Pancreas (tissue), 10 donors: ENCODE results near the gene FYN. TPM values are rescaled to one million over a fixed set of nuclear protein-coding genes. Genes with fewer than 3 reads are reported as not detected.

Experiments
- ATAC-seq, 4 donors: fragments of 200-7000 bp; cut with Tn5 transposase; one replicate each; pipeline versions ENCODE4 v1.8.0 to v1.9.1; 2020; ENCODE audit warnings: mild to moderate bottlenecking in 4 of 4, moderate library complexity in 4 of 4
- DNase-seq, 6 donors: peaks; one replicate each; pipeline ENCODE4 v3.0.0-alpha.2; 2020
- FAIRE-seq: peaks from 2 replicates; lab custom pipeline; 2012; peaks lifted over from hg19 to GRCh38; lab: Jason Lieb, UNC
- H3K27ac ChIP-seq, 4 donors: fragments of 200-600 bp; sonication (generic); 1 replicate in 3 of 4; 2 replicates in 1 of 4; pipeline versions ENCODE4 v1.5.0 to v1.8.0; 2020
- H3K27me3 ChIP-seq, 4 donors: fragments of 200-600 bp; one replicate each; pipeline ENCODE4 v1.8.0; 2021
- H3K36me3 ChIP-seq, 3 donors: fragments of 200-600 bp; sonication (generic) in 1 of 3; one replicate each; pipeline versions ENCODE4 v1.5.0 to v1.8.0; 2020 to 2021
- H3K4me1 ChIP-seq, 3 donors: fragments of 200-600 bp; one replicate each; pipeline ENCODE4 v1.8.0; 2021
- H3K4me3 ChIP-seq, 4 donors: fragments of 200-600 bp; sonication (generic) in 2 of 4; one replicate each; pipeline versions ENCODE4 v1.5.0 to v1.8.0; 2020 to 2021
- H3K9me3 ChIP-seq, 4 donors: fragments of 200-600 bp; one replicate each; pipeline ENCODE4 v1.8.0; 2021
- WGBS, 2 donors: extraction: QIAGEN DNeasy Blood & Tissue Kit; methylation state at CpG; one replicate each; pipeline ENCODE4 v1.1.7; 2013; 5-methylcytosine and 5-hydroxymethylcytosine counted together
- intact Hi-C, 3 donors: fragments of 100-400 bp; cut with DNase I; formaldehyde crosslinking; loops; one replicate each; pipeline versions ENCODE4 v1.11.1 to v1.14.2; 2022
- polyA plus RNA-seq, 2 donors: library from polyadenylated mRNA; stranded (reverse); fragments of 200-250 nt; gene quantifications; one replicate each; pipeline ENCODE4 v1.2.3, GENCODE V29; 2013
- total RNA-seq, 6 donors: library from RNA; stranded (reverse); fragmentation: NEBNext Ultra II Directional in 4 of 6; extraction: Animal tissue kit (Norgen Biotek cat#: 25700) in 4 of 6; gene quantifications; one replicate each; pipeline versions ENCODE4 v1.2.1 to v1.2.4, GENCODE V29; 2021 to 2023
- TF ChIP-seq, protein P1 (sequence below), 4 donors: fragments of 200-600 bp; sonication (generic) in 3 of 4; IDR thresholded peaks; one replicate each; pipeline versions ENCODE4 v1.5.0 to v1.8.0; 2021; ENCODE audit warnings: antibody characterized with exemption in 4 of 4
- donor health status: healthy with polysubstance abuse.
- donor health status: DM: no; HTN: no; CAD: no; lungs with moderate emphysema.
- donor health status: DM: no; HTN: no; CAD: no.
- donor health status: control.
- donor health status: control.
- donor health status: Bipolar disorder and iron deficiency.
- donor health status: DM: yes; HTN: yes; CAD: no.
- donor health status: DM: no; HTN: no; CAD: no.
- donor health status: DM: no; HTN: no; CAD: no.
- donor health status: DM: yes; HTN: yes; CAD: no.

FYN gene
- total and polyA plus RNA-seq, 8 donors: 6.4 to 21.7 (median 11.9) TPM

DNA sequence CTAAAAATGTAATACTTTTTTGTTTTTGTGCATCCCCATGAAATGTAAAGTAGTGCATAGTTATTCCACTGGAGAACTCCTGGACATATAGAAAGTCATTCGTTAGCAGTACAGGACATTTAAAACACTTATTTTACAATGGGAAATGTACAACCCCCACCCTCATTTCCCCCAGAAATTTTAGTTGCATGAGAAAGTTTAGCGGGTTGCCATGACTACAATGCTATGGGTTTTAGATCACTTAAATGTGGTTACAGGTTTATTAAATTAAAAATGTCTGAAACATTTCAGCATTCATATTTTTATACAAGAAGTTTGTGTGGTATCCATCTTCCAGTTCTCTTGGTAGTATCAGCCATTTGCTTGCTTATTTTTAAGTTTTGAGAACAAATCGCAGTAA is 212.7 kb downstream of the FYN start:
- Histone ChIP-seq H3K36me3 (no peaks in the 10 kb centered on the region), H3K4me1 (no peaks in the 10 kb centered on the region), H3K27me3 (no peaks in the 10 kb centered on the region), H3K27ac (no peak overlapping the region), H3K4me3 (no peak overlapping the region), H3K9me3 (no peaks in the 10 kb centered on the region)
- intact Hi-C loops: no loop called here
- 92 to 93% methylated on average over 3 of the region's 3 CpGs for WGBS, 2 donors
- DNase-seq: no peak
- no peak for FAIRE-seq
- TF ChIP-seq, protein P1, sequence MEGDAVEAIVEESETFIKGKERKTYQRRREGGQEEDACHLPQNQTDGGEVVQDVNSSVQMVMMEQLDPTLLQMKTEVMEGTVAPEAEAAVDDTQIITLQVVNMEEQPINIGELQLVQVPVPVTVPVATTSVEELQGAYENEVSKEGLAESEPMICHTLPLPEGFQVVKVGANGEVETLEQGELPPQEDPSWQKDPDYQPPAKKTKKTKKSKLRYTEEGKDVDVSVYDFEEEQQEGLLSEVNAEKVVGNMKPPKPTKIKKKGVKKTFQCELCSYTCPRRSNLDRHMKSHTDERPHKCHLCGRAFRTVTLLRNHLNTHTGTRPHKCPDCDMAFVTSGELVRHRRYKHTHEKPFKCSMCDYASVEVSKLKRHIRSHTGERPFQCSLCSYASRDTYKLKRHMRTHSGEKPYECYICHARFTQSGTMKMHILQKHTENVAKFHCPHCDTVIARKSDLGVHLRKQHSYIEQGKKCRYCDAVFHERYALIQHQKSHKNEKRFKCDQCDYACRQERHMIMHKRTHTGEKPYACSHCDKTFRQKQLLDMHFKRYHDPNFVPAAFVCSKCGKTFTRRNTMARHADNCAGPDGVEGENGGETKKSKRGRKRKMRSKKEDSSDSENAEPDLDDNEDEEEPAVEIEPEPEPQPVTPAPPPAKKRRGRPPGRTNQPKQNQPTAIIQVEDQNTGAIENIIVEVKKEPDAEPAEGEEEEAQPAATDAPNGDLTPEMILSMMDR (IDR thresholded peaks at IDR 0.05): no peak
- ATAC-seq: no peak

DNA sequence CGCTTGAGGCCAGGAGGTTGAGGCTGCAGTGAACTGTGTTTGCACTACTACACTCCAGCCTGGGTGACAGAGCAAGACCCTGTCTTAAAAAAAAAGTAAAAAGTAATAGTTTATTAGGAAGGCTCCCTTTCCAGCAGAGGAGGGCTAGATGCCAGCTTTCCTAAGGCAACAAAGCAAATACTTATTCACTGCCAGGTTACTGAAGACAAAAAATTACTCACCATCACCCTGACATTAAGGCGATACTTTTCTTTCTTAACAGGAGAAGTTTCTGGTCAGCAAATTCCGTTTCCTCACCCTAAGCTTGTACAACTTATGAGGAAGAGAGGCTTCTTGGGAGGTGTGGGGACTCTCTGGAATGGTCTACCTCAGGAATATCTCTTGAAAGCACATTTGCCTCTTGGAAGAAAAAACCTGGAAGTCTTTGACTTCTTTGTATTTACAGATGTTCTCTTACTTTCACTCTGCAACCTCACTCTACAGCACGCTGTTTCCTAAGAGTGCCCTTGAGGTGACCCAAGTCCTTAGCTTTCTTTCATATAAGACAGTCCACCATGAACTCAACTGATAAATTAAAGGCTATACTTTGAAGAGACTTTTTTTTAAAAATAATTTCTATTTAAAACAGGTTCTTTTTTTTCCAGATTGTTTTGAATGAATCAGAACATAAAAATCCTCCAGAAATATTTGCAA is 214.6 kb downstream of the FYN start:
- no peak for FAIRE-seq
- Histone ChIP-seq H3K4me1 (no peaks in the 10 kb centered on the region), H3K27ac (no peak overlapping the region), H3K36me3 (no peaks in the 10 kb centered on the region), H3K9me3 (no peaks in the 10 kb centered on the region), H3K27me3 (no peaks in the 10 kb centered on the region), H3K4me3 (no peak overlapping the region)
- DNase-seq: no peak
- whole genome bisulfite sequencing, 2 donors: 83% methylated on average over 4 of the region's 4 CpGs
- TF ChIP-seq, protein P1 (IDR thresholded peaks at IDR 0.05): no peak
- peak in 1 of 4 donors; percentile 7 for ATAC-seq
- intact Hi-C loops: no loop called here

DNA sequence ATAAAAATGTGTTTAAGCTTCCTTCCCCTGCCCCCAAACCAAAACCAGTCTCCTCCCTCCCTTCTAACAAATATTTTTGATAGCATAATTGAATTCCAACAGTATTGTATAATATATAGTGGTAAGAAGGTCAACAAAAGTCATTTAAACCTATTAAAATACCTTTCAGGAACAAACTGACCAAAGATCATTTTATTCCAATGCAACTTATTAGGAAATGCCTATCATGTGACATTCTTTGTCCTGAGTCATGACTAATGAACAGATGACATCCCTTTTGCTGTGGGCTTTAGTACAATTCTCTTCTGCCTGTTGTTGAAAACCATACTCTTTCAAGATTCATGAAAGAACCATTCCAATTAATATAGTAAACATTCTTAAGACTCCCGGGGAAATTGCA is 216.1 kb downstream of the FYN start:
- no peak for FAIRE-seq
- intact Hi-C loops: no loop called here
- DNase-seq: no peak

DNA sequence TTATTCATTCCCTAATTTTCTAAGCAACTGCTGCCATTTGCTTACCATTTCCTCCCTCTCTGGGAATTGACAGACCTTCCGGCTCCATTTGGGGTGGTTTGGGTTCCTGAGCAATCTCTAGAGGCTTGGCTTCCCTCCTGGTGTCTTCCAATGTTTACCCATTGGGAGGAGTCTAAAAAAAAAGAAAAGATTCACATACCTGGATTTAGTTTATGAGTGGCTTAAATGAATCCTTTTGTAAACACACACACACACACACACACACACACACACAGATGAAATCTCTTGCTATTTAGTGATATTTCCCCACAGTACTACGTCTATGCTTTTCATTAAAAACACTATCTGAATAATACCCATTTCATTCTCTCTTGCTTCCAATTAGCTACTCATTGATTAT is 219.3 kb downstream of the FYN start:
- H3K36me3 ChIP-seq: no peaks in the 10 kb centered on the region
- DNase-seq (no peak), ATAC-seq (no peak), FAIRE-seq (no peak)
- TF ChIP-seq, protein P1 (IDR thresholded peaks at IDR 0.05): no peak
- no peak overlapping the region for H3K27ac ChIP-seq
- no peak overlapping the region for H3K4me3 ChIP-seq
- intact Hi-C loops: no loop called here
- peaks cover 0 to 5% (median 0%) of the 10 kb centered on the region in 3 donors for H3K4me1 ChIP-seq
- no peaks in the 10 kb centered on the region for H3K9me3 ChIP-seq
- no peaks in the 10 kb centered on the region for H3K27me3 ChIP-seq
- 67 to 68% methylated on average over 2 of the region's 2 CpGs for WGBS, 2 donors

More for the DNA sequence above, 216.1 kb downstream of the FYN start:
- 48% methylated on average over 1 of the region's 1 CpG for WGBS, 2 donors
- Histone ChIP-seq H3K27me3 (no peaks in the 10 kb centered on the region), H3K36me3 (no peaks in the 10 kb centered on the region), H3K27ac (no peak overlapping the region), H3K4me3 (no peak overlapping the region), H3K4me1 (peaks cover 0 to 5% (median 0%) of the 10 kb centered on the region in 3 donors), H3K9me3 (no peaks in the 10 kb centered on the region)
- TF ChIP-seq, protein P1 (IDR thresholded peaks at IDR 0.05): no peak
- peak in 2 of 4 donors; percentile 11 to 35 for ATAC-seq

DNA sequence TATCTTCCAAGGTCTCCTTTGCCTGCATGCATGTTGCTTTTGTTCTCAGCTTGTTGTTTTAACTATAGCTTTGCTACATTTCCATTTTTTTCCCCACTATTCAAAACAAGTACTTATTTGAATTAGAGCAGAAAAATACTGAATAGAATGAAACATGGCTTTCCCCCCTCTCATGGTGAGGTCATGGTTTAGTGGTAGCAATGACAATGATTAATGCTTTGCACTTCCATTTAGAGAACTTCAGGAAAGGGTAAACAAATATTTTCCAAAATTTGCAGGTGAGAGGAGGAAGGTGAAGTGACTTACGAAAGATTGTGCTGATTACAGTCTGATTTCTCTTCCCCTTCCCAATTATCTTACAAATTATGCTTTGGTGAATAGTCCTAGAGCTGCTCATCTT is 219.8 kb downstream of the FYN start:
- no peak overlapping the region for H3K27ac ChIP-seq
- H3K4me3 ChIP-seq: no peak overlapping the region
- H3K4me1 ChIP-seq: peaks cover 0 to 5% (median 0%) of the 10 kb centered on the region in 3 donors
- H3K36me3 ChIP-seq: no peaks in the 10 kb centered on the region
- TF ChIP-seq, protein P1 (IDR thresholded peaks at IDR 0.05): no peak
- 59 to 64% methylated on average over 1 of the region's 1 CpG for WGBS, 2 donors
- no peak for DNase-seq
- intact Hi-C loops: no loop called here
- H3K27me3 ChIP-seq: no peaks in the 10 kb centered on the region
- ATAC-seq: no peak
- no peak for FAIRE-seq
- H3K9me3 ChIP-seq: no peaks in the 10 kb centered on the region
